Esophagus (tissue), 2 donors: ENCODE data around the gene PABPN1. TPM values are rescaled to one million over a fixed set of nuclear protein-coding genes. Genes with fewer than 3 reads are reported as not detected.

ENCODE experiments used
- H3K27ac ChIP-seq, 2 donors: one replicate each; pipeline ENCODE4 v1.5.1; 2013; ENCODE audit warnings: low read depth in 2 of 2, mild to moderate bottlenecking in 2 of 2, inconsistent platforms in 1 of 2, low read length in 1 of 2, moderate library complexity in 1 of 2
- H3K27me3 ChIP-seq, 2 donors: one replicate each; pipeline ENCODE4 v1.6.1; 2013; ENCODE audit warnings: low read length in 2 of 2, control low read depth in 1 of 2, mild to moderate bottlenecking in 1 of 2; ENCODE audit not compliant: insufficient read depth in 2 of 2, control insufficient read depth in 1 of 2
- H3K36me3 ChIP-seq, 2 donors: one replicate each; pipeline ENCODE4 v1.6.1; 2013; ENCODE audit warnings: low read length in 1 of 2; ENCODE audit not compliant: control insufficient read depth in 2 of 2, insufficient read depth in 2 of 2
- H3K4me1 ChIP-seq, 2 donors: one replicate each; pipeline ENCODE4 v1.6.1; 2013; ENCODE audit warnings: low read length in 1 of 2; ENCODE audit not compliant: control insufficient read depth in 2 of 2, insufficient read depth in 2 of 2
- H3K4me3 ChIP-seq, 2 donors: one replicate each; pipeline ENCODE4 v1.5.1; 2013; ENCODE audit warnings: low read length in 2 of 2, mild to moderate bottlenecking in 2 of 2, low read depth in 1 of 2, moderate library complexity in 1 of 2
- H3K9me3 ChIP-seq, 2 donors: one replicate each; pipeline ENCODE4 v1.6.1; 2013; ENCODE audit warnings: mild to moderate bottlenecking in 2 of 2, low read depth in 1 of 2, low read length in 1 of 2, moderate library complexity in 1 of 2; ENCODE audit not compliant: control insufficient read depth in 2 of 2, insufficient read depth in 1 of 2
- WGBS, 2 donors: extraction: QIAGEN DNeasy Blood & Tissue Kit; methylation state at CpG; one replicate each; pipeline ENCODE4 v1.1.7; 2013; 5-methylcytosine and 5-hydroxymethylcytosine counted together
- polyA plus RNA-seq, 2 donors: library from polyadenylated mRNA; stranded (reverse); fragments of 200-250 nt; gene quantifications; one replicate each; pipeline ENCODE4 v1.2.3, GENCODE V29; 2013
- donor health status: healthy with polysubstance abuse.
- donor health status: Bipolar disorder and iron deficiency.

PABPN1 gene
- polyA plus RNA-seq, 2 donors = 105 to 154 TPM

DNA sequence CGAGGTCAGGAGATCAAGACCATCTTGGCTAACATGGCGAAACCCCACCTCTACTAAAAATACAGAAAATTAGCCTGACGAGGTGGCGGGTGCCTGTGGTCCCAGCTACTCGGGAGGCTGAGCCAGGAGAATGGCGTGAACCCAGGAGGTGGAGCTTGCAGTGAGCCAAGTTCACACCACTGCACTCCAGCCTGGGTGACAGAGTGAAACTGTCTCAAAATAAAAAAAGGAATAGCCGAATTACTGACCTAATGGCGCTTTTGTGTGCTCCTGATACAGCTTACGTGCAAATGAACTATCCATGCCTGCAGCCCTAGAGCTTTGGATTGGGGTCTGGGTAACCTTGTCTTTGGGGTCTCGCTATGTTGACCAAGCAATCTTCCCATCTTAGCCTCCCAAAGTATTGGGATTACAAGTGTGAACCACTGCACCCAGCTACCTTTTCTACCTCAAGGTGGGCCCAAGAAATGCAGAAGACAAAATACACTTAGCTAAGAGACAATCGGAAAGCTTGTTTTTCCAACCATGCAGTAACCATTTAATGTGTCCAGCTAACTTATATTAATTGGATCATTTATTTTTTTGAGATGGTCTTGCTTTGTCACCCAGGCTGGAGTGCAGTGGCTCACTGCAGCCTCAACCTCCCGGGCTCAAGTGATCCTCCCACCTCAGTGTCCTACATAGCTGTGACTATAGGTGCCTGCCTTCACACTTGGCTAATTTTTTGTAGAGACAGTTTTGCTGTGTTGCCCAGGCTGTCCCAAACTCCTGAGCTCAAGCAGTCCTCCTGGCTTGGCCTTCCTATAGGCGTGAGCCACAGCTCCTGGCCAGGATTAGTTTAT is 5.5 kb downstream of the PABPN1 start:
- WGBS, 2 donors = 74 to 76% methylated on average over 13 of the region's 13 CpGs
- Histone ChIP-seq H3K36me3 (peaks cover 4 to 18% of the 10 kb centered on the region in 2 donors), H3K4me1 (no peaks in the 10 kb centered on the region), H3K27ac (no peak overlapping the region), H3K9me3 (no peaks in the 10 kb centered on the region), H3K27me3 (no peaks in the 10 kb centered on the region), H3K4me3 (no peak overlapping the region)

DNA sequence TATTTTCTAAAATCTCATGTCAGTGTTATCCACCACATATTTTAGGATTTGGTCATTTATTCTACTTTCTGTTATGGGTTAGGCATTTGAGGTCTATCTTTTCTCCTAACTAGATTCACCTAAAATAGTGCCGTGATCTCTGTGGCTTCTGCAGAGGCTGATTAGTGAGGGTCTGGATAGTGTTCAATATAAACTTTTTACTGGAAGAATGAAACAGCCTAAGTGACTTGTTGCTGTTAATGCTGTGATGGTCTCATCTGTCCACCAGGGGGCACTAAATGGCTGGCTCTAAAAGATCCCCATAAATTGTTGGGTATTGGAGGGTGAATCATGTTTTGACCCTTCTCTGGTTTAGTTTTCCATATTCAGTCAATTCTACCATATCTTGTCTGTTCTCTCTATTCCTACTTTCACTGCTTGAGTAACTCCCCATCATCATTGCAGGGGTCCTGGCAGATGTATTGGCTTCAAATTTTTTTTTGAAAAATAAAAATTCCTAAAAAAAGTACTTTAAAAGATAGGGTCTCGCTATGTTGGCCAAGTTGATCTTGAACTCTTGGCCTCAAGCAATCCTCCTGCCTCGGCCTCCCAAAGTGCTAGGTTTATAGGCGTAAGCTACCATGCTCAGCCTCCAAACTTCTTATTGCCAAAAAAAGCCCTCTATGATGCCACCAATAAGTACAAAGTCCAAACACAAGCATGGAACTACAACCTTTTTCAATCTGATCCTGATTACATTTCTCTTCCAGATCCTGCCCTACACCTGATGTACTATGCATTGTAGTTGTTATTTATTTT is 6.9 kb downstream of the PABPN1 start:
- WGBS, 2 donors = 43% methylated on average over 4 of the region's 4 CpGs
- Histone ChIP-seq H3K27ac (no peak overlapping the region), H3K36me3 (peaks cover 4 to 15% of the 10 kb centered on the region in 2 donors), H3K27me3 (no peaks in the 10 kb centered on the region), H3K4me1 (no peaks in the 10 kb centered on the region), H3K4me3 (no peak overlapping the region), H3K9me3 (no peaks in the 10 kb centered on the region)

DNA sequence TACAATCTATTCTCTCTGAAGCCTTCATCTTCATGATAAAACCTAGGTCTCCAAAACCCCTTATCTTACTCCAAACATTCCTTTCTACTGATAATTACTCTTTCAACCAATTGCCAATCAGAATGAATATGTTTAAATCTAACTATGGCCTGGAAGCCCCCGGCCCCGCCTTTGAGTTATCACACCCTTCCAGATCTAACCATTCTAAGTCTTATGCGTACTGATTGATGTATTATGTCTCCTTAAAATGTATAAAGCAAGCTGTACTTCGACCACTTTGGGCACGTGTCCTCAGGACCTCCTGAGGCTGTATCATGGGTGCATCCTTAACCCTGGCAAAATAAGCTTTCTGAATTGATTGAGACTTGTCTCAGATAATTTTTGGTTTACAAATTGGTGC is 14.4 kb downstream of the PABPN1 start:
- no peaks in the 10 kb centered on the region for H3K27me3 ChIP-seq
- 83 to 89% methylated on average over 5 of the region's 5 CpGs for WGBS, 2 donors
- no peaks in the 10 kb centered on the region for H3K9me3 ChIP-seq

DNA sequence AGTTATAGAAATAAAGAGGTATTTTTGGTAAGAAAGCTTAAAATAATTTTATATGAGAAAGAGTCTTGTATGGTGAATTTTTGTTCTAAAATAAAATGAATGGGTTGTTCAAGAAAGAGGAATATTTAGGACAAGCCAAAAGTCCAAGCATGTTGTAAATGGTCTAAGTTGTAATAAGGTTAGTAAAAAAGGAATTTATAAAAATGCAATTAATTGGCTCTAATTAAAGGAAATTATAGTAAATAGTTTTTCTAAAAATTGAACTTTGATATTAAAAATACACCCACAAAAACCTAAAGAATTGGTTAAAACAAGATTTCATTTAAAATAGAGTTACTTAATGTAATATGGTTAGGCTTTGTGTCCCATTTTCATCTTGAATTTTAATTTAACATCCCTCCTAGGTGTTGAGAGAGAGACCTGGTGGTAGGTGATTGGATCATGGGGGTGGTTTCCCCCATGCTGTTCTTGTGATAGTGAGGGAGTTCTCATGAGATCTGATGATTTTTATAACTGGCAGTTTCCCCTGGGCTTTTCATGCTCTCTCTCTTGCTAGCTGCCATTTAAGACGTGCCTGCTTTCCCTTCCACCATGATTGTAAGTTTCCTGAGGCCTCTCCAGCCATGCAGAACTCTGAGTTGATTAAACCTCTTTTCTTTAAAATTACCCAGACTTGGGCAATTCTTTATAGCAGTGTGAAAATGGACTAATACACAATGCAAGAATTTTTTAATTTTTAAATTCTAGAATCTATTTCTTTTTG is 18.4 kb downstream of the PABPN1 start:
- H3K9me3 ChIP-seq = no peaks in the 10 kb centered on the region
- no peaks in the 10 kb centered on the region for H3K4me1 ChIP-seq
- 73 to 84% methylated on average over 1 of the region's 1 CpG for WGBS, 2 donors
- no peak overlapping the region for H3K27ac ChIP-seq
- no peaks in the 10 kb centered on the region for H3K27me3 ChIP-seq
- no peak overlapping the region for H3K4me3 ChIP-seq
- no peaks in the 10 kb centered on the region for H3K36me3 ChIP-seq

More for the DNA sequence above, 14.4 kb downstream of the PABPN1 start:
- no peaks in the 10 kb centered on the region for H3K36me3 ChIP-seq
- H3K4me3 ChIP-seq = no peak overlapping the region
- H3K27ac ChIP-seq = no peak overlapping the region
- no peaks in the 10 kb centered on the region for H3K4me1 ChIP-seq

DNA sequence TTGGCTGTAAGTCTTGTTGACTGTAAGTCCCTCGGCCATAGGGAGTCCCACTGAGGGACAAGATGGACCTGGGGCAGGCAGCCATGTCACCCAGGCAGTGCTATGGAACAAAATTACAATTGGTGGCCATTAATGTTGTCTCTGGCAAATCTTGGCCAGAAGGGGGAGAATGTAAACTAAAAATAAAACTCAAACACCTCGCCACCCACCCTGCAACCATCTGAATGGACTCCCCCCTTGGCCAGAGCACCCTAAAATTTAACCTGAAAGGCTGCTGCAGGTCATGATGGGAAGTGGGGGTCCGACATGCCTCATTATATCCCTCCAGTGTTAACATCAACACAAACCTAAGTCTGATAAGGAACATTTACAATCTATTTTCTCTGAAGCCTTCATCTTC is 23.2 kb downstream of the PABPN1 start:
- Histone ChIP-seq H3K9me3 (no peaks in the 10 kb centered on the region), H3K27ac (no peak overlapping the region), H3K36me3 (no peaks in the 10 kb centered on the region), H3K4me1 (no peaks in the 10 kb centered on the region), H3K4me3 (no peak overlapping the region), H3K27me3 (no peaks in the 10 kb centered on the region)
- 46 to 47% methylated on average over 3 of the region's 3 CpGs for WGBS, 2 donors

DNA sequence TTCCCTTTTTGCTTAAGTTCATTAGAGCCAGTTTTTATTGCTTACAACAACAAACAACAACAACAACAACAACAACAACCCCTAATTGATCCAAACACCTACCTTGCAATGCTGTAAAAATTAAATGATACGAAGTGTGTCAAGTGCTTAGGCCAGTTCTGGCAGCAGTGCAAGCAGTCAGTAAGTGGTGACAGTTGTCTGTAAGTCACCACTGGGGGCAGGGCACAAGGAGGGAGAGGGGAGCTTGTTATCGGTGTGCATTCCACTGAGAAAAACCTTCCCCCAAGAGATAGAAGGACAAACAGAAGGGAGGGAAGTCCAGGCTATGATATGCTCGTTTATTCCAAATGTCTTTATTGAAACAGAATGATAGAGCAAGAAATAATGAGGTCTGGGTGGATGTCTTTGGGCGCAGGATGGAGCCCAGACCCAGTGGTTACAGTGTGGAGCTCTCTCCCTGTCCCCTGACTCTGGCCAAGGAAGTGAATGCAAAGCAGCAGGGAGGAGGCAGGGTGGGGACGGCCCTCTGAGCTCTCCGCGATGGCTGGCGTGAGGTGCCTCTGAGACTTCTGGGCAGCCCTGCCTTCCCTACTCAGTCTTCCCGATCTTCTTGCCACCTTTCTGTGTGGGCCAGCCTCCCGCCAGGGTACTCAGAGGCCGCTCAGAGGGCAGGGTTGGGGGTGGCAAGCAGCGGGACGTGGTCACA is 24.9 kb downstream of the PABPN1 start:
- H3K36me3 ChIP-seq = no peaks in the 10 kb centered on the region
- H3K27me3 ChIP-seq = no peaks in the 10 kb centered on the region
- WGBS, 2 donors = 80 to 81% methylated on average over 13 of the region's 13 CpGs
- H3K4me1 ChIP-seq = no peaks in the 10 kb centered on the region
- H3K9me3 ChIP-seq = no peaks in the 10 kb centered on the region
- H3K27ac ChIP-seq = no peak overlapping the region
- H3K4me3 ChIP-seq = no peak overlapping the region

DNA sequence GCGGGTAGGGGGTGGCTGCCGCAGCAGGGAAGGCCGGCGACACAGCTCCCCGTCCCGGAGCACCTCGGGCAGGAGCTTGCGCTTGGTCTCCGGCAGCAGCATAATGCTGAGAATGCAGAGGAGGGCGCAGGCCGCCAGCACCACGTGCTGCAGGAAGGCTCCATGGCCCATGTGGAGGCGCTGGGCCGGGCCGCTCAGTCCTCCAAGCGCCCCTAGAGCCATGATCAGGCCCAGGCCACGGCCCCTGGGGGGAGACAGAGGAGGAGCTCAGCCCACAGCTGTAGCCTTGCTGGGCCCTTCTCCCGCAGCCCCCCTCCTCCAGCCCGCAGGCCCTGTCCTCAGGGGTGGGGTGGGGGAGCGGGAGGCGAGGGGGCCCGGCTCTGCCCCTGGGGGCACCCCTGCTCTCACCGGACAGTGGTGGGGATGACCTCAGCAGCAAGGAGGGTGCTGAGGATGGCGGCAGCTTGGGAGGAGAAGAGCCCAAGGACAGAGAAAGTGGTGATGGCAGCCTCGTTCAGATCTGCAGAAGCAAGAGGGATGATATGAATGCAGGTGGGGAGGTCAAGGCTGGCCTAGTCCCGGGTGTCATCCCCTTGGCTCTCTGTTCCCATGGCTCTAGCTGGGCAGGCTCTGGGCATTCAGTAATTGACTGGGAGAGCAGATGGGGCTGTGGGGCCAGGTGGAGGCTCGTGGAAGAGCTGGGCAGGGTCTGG is 25.6 kb downstream of the PABPN1 start:
- H3K27ac ChIP-seq = no peak overlapping the region
- H3K27me3 ChIP-seq = no peaks in the 10 kb centered on the region
- H3K9me3 ChIP-seq = no peaks in the 10 kb centered on the region
- no peak overlapping the region for H3K4me3 ChIP-seq
- 85 to 86% methylated on average over 27 of the region's 27 CpGs for WGBS, 2 donors
- H3K36me3 ChIP-seq = no peaks in the 10 kb centered on the region
- peaks cover 3 to 4% of the 10 kb centered on the region in 2 donors for H3K4me1 ChIP-seq

DNA sequence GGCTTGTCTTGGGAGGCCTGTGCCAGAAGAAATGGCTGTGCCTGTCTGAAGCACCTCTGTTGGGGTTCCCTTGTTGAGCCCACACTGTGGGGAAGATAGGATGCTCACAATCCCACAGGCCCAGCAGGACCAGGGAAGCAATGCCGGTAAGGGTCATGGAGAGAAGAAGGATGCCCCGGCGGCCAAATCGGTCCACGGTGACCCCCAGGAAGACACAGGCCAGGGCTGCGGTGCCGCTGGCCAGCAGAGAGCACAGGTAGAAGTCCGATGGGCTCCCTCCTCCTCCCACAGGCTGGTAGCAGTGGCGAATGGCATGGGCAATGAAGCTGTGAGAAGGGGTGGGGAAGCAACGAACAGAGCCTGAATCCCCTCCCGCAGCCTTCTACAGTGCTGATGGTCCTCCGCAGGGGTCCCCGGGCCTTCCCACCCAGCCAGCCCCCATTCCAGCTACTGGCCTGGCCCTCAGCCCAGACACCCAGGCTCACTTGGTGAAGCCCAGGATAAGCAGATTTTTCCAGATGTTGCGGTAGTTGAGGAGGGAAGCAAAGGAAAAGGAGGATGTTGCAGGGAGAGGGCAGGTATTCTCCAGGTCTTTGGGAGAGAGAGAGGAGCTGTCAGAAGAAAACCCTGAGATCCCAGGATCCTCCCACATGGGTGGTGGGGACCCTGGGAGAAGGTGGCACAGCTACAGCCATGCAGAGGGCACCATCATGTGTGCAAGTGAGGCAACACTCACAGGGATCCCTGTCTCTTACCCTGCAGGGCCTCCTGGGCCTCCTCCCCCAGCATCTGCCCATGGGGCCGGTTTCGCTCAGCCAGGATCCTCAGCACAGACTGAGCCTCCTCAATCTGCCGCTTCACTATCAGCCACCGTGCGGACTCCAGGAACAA is 26.4 kb downstream of the PABPN1 start:
- Histone ChIP-seq H3K27me3 (no peaks in the 10 kb centered on the region), H3K4me3 (no peak overlapping the region), H3K36me3 (no peaks in the 10 kb centered on the region), H3K27ac (no peak overlapping the region), H3K9me3 (no peaks in the 10 kb centered on the region), H3K4me1 (peaks cover 7 to 11% of the 10 kb centered on the region in 2 donors)
- 94% methylated on average over 18 to 19 of the region's 19 CpGs for WGBS, 2 donors
